HG03025 (cell line): ENCODE results near the gene CCNC.

Experiments
- ATAC-seq: cut with Tn5 transposase; IDR thresholded peaks from one replicate; pipeline ENCODE4 v1.9.1; 2021; ENCODE audit warnings: mild to moderate bottlenecking, moderate library complexity; ENCODE audit not compliant: unreplicated experiment, low FRiP score

Gene CCNC

GRCh38 chr6:99550046-99550748, 18.3 kb downstream of the CCNC start:
- ATAC-seq = no peak

- no peak for ATAC-seq
These were observed 19.8 kb downstream of the CCNC start for GRCh38 chr6:99548706-99549105.

GRCh38 chr6:99547526-99547925, 20.9 kb downstream of the CCNC start:
- no peak for ATAC-seq

- ATAC-seq = no peak
These were observed 23.0 kb downstream of the CCNC start for GRCh38 chr6:99545442-99545841.

GRCh38 chr6:99543968-99544367, 24.5 kb downstream of the CCNC start:
- ATAC-seq = no peak

- ATAC-seq = no peak
These were observed 37.8 kb downstream of the CCNC start for GRCh38 chr6:99530627-99531026.

- ATAC-seq = no peak
These were observed 45.9 kb downstream of the CCNC start for GRCh38 chr6:99522531-99522930.

- ATAC-seq = peak; percentile 36
These were observed 46.8 kb downstream of the CCNC start for GRCh38 chr6:99521633-99522151.

GRCh38 chr6:99520855-99521632, 47.4 kb downstream of the CCNC start:
- ATAC-seq = peak; percentile 96

GRCh38 chr6:99519446-99519845, 49.0 kb downstream of the CCNC start:
- ATAC-seq = no peak

GRCh38 chr6:99514089-99514488, 54.4 kb downstream of the CCNC start:
- ATAC-seq = no peak

GRCh38 chr6:99512033-99512432, 56.4 kb downstream of the CCNC start:
- no peak for ATAC-seq

- no peak for ATAC-seq
These were observed 60.8 kb downstream of the CCNC start for GRCh38 chr6:99507648-99508047.

- no peak for ATAC-seq
These were observed 66.7 kb downstream of the CCNC start for GRCh38 chr6:99501762-99502161.

- no peak for ATAC-seq
These were observed 70.0 kb downstream of the CCNC start for GRCh38 chr6:99498421-99498820.

- no peak for ATAC-seq
These were observed 73.0 kb downstream of the CCNC start for GRCh38 chr6:99495466-99495865.
